Activated gamma-delta T cell treated with anti-CD3 and anti-CD28 coated beads, Interleukin-2, amount 50 U/mL, for 16 hours (primary cell): Measurements from ENCODE around the gene NOM1.

Source experiments
- DNase-seq: peaks from one replicate; pipeline ENCODE4 v3.0.0-alpha.2; 2020; ENCODE audit warnings: low read depth

Gene NOM1

GRCh38 chr7:157016352-157017041 is 67.0 kb downstream of the NOM1 start:
- DNase-seq, result no peak

DNA sequence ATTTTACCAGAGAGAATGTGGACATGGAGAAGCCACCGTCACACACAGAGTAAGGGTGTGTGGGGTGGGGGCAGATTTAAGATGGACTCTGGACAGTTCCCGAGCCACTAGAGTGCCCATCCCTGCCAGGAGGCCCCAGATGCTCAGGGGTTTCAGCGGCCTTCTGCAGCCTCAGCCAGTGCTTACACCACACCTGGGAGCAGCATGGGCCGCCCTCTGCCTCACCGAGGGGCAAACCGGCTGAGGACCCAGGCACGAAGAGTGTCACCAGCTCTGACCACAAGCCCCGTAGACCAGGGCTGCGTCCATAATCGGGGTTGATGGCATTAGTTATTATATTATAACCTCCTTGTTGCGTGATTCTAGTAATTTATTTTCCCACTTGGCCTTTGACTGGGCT is 67.6 kb downstream of the NOM1 start:
- DNase-seq, result no peak

GRCh38 chr7:157017603-157018327 is 68.3 kb downstream of the NOM1 start:
- no peak for DNase-seq

GRCh38 chr7:157018328-157018996 is 69.0 kb downstream of the NOM1 start:
- no peak for DNase-seq

- no peak for DNase-seq
Observed at GRCh38 chr7:157018997-157019608, 69.6 kb downstream of the NOM1 start.

DNA sequence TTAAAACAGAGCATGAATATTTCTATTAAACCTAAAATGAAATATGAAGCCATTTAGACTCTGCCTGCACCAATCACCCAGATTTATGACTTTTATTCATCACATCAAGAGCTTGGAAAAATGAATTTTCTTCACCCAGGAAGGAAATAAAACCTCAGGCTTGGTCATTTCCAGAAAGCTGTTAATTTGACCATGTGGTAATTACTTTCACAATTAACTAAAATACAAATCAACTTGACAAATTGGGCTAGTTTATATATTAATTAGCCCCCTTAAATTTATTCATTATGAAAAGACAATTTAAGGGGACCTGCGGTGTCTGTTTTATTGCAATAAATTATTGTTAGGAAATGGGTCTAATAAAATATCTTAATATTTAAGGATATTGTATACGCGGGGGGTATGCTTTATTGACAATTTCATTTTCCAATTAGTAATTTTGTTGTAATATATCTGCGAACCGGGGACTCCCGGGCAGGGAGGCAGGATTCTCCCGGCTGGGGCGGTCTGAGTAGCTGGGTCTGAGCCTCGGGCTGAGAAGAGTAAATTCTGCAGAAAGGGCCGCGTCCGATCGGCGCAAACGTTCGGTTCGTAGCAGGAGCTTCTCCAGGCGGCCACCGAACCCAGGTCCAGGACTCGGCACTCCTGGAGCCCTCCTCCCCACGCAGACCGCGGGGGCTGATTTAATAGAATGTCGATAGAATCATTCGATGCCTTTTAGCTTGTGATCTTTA is 70.4 kb downstream of the NOM1 start:
- DNase-seq, result no peak

DNA sequence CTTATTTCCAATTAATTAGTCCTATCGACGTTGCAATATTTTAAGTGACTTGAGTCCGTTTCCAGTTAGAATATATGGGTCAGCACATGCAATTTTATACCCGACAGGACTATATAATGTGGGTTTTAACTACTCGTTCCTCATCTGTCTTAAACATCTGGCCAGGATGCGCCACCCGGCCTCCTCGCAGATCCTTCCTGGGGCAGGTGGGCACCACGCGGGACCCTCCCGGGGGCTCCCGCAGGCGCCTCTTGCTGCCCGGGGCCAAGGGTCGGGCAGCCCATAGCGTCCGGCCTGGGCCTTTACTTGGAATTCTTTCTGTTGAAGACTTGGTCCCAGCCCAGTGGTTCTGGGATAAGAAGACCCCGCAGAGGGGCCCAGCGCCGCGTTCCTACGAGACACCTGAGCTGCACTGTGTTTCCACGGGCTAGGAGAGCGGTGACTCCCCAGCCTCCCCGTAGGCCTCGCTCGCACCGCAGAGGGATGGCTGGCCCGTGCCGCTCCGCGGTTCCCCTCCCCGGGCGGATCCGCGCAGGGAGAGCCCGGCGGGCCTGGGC is 71.1 kb downstream of the NOM1 start:
- no peak for DNase-seq

- DNase-seq, result no peak
Observed at GRCh38 chr7:157021071-157021870, 71.8 kb downstream of the NOM1 start.

- DNase-seq, result no peak
Observed at GRCh38 chr7:157021871-157022680, 72.6 kb downstream of the NOM1 start.
